Hippocampal formation (tissue), 2 donors: Measurements from ENCODE around the gene ATP5MC3.
"Not testable (repeated sequence)": the region's sequence is repeated elsewhere in the genome, so short reads cannot be mapped to it uniquely, and the experiment has no call there.

Experiments used
- DNase-seq, 2 donors: peaks; one replicate each; lab custom pipeline; 2025; lab: John Stamatoyannopoulos, UW

The ATP5MC3 gene

GRCh38 chr2:175181104-175181876, at the start of gene ATP5MC3:
TSS of gene ATP5MC3 (minus strand) at chr2:175181710. CDS start at chr2:175181393, 317 bp downstream.
- DNase-seq = peak; percentile 86 to 89

GRCh38 chr2:175228601-175229000, 47.1 kb upstream of the ATP5MC3 start:
- DNase-seq = not testable (repeated sequence)

- no peak for DNase-seq
Measured at GRCh38 chr2:175228179-175228578, 46.7 kb upstream of the ATP5MC3 start.

- DNase-seq = no peak
Measured at GRCh38 chr2:175227393-175227792, 45.9 kb upstream of the ATP5MC3 start.

- no peak for DNase-seq
Measured at GRCh38 chr2:175220075-175220474, 38.6 kb upstream of the ATP5MC3 start.

GRCh38 chr2:175218551-175218950, 37.0 kb upstream of the ATP5MC3 start:
- no peak for DNase-seq

GRCh38 chr2:175207741-175208438, 26.4 kb upstream of the ATP5MC3 start:
- DNase-seq = no peak

GRCh38 chr2:175206866-175207265, 25.4 kb upstream of the ATP5MC3 start:
- DNase-seq = no peak

- DNase-seq = no peak
Measured at GRCh38 chr2:175205523-175205922, 24.0 kb upstream of the ATP5MC3 start.

- peak in 1 of 2 donors; percentile 6 for DNase-seq
Measured at GRCh38 chr2:175203621-175204496, 22.3 kb upstream of the ATP5MC3 start.

GRCh38 chr2:175195012-175195411, 13.5 kb upstream of the ATP5MC3 start:
- no peak for DNase-seq

- no peak for DNase-seq
Measured at GRCh38 chr2:175188761-175189160, 7.3 kb upstream of the ATP5MC3 start.

GRCh38 chr2:175187378-175187777, 5.9 kb upstream of the ATP5MC3 start:
- DNase-seq = no peak

- no peak for DNase-seq
Measured at GRCh38 chr2:175183674-175184073, 2.2 kb upstream of the ATP5MC3 start.

- DNase-seq = no peak
Measured at GRCh38 chr2:175181877-175182308, 383 bp upstream of the ATP5MC3 start.

GRCh38 chr2:175180701-175181103, 808 bp downstream of the ATP5MC3 start:
- DNase-seq = no peak

- no peak for DNase-seq
Measured at GRCh38 chr2:175176624-175177023, 4.9 kb downstream of the ATP5MC3 start.

GRCh38 chr2:175175896-175176295, 5.6 kb downstream of the ATP5MC3 start:
- DNase-seq = no peak

GRCh38 chr2:175175320-175175719, 6.2 kb downstream of the ATP5MC3 start:
- no peak for DNase-seq

- no peak for DNase-seq
Measured at GRCh38 chr2:175170659-175171304, 10.7 kb downstream of the ATP5MC3 start.

- no peak for DNase-seq
Measured at GRCh38 chr2:175169191-175169590, 12.3 kb downstream of the ATP5MC3 start.

GRCh38 chr2:175168564-175168945, 13.0 kb downstream of the ATP5MC3 start:
- DNase-seq = no peak
